ENCODE results near the gene TBRG4.

Gene TBRG4

DNA sequence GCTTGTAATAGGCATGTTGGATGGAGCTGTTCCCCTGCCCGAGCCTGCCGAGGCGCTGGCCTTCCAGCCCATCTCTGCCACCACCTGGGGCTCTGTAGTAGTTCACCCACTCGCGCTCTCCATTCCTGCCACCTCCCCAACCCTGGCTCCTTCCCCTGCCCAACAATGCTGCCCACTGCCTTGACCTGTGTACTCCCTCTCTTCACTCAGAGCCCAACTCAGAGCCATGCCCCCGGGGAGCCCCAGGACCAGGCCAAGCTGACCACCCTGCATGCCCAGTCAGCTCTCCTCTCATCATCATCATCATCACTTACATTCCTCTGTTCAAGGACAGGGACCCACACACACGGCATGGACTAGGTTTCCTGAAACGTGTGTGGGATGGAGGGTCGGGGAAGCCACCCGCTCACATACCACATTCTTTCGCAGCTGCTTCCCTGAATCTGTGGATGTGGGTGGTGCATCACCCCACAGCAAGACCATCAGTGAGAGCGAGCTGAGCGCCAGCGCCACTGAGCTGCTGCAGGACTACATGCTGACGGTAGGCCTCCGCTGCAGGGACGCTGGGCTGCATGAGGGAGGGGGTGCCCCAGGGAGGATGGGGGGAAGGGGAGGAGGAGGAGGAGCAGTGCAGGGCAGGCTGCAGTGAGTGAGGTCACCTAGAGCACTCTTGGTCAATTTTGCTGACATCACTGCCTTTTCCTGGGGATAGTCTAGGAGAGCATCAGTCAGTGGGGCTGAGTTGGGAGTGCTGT lies 38.3 kb downstream of the TBRG4 start:
- DNase-seq, result no peak

DNA sequence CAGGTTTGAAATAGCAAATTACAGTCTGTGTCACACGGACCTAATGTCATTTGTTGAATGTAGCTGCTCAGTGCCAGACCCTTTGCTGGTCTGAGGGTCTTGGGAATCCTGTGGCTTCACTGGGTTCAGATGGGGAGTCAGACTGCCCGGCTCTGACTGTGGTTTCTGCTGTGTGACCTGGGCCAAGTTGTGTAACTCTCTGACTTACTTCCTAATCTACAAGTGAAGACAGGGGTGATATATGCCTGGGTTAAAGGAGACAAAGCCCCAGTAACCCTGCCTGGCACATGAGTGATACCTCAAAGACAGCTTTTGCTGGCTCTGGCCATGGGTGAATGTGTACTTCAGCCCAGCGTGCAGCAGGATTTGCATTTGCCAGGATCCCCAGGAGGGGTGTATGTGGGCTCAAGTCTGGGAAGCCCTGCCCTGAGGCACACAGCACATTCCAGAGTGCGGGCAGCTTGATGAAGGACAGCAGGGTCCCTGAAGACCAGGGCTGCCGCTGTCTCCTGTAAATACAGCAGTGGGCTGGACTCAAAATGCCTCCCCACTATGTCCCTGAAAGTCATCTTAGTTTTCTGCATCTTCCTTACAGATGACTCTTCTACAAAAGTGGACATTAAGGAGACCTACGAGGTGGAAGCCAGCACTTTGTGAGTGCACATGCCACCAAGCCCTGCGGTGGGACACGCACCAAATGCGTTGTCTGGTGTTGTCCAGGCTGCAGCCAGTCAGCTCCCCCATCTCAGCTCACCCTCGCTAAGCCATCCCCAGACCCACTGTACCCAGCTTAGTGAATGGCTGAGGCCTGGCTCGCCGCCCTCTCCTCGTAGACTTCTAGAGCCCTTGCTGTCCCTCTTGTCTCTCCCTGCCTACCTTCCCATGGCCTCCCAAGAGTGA lies 39.1 kb downstream of the TBRG4 start:
- DNase-seq, result no peak

DNA sequence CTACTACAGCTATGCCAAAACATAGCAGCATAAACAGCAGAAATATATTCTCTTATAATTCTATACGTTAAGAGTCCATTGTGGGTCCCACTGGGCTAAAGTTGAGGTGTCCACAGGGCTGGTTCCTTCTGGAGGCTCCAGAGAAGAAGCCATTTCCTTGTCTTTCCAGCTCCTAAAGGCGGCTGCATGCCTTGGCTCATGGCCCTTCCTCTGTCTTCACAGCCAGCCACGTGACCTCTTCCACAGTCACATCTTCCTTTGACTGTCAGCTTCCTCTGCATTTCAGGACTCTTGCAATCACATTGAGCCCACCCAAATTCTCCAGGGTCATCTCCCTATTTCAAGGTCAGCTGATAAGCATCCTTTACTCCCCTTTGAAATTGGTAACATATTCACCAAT lies 40.0 kb downstream of the TBRG4 start:
- no peak for DNase-seq

DNA sequence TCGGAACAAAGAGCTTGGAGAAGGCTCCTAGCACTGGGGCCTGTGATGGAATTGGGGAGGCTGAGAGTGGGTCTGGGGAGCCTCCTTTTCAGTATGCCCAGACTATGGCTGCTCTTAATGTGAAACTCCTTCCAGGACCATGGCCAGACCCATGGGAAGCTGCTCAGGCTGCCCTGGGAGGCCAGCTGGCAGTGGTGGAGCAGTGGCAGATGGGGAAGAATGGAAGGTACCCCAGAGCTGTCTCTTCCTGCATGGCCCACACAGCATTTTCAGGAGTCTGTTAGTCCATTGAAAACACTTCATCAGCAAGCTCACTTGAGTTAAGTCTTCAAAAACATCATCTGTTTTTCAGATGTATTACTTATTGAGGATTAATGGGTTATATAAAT lies 41.2 kb downstream of the TBRG4 start:
- DNase-seq, result no peak

DNA sequence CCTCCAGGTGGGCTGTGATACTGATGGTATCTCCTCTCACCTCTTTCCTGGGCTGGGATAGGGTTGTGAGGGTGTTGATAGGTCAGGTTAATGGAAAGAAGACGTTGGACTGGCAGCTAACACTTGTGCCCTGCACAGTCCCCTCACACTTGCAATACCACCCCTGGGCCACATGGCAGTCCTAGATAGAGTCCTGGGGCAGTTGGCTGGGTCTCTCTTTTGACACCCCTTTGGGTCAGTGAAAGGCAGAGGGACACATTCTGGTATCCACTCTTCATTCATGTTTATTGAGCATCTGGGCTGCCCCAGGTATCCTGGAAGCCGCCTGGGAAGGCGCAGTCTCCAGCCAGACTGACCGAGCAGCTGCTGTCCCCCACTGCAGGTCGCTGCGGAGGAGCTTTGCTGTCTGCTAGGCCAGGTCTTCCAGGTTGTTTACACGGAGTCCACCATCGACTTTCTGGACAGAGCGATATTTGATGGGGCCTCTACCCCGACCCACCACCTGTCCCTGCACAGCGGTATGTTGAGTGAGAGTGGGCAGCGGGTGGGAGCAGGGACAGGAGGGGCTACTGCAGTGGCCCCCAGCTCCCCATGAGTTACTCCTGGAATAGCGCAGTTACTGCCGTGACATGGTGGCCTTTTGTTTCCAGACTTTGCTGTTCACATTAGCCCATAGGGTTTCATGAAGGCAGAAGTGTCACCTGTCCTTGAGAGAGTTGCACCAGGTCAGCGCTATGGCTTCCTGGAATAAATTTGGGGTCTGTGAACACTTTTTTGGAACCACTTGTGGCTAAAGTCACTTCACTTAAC lies 41.8 kb downstream of the TBRG4 start:
- DNase-seq, result no peak

DNA sequence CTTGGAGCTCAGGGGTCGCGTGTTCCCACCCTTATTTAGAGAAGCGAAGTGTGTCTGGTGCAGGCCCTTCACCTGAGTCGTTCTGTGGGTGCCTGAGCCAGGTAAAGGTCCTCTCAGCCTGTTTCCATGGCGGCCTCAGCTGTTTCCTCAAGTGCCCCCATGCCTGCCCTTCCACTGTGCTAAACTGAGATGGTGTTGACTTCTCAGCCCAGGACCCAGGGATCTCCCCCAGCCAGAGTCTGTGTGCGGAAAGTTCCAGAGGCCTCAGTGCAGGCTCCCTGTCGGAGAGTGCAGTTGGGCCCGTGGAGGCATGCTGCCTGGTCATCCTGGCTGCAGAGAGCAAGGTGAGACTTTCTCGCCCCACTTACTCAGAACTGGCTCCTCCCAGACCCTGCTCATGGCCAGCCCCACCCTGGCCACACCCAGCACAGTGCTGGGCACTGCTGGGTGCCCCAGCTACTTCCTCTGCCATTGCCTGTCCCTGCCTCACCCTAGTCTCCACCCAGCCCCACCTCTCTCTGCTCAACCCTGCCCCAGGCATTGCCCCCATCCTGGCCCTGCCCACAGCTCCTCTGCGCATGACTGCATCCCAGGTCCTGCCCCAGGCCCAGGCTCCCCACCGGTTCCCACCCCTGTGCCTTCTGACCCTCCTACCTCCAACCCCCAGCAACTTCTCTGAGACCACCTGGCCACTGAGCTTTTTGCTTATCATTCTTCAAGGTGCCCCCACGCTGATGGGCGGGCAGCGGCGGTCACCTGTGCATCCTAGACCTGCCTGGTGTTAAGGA lies 43.1 kb downstream of the TBRG4 start:
- no peak for DNase-seq

DNA sequence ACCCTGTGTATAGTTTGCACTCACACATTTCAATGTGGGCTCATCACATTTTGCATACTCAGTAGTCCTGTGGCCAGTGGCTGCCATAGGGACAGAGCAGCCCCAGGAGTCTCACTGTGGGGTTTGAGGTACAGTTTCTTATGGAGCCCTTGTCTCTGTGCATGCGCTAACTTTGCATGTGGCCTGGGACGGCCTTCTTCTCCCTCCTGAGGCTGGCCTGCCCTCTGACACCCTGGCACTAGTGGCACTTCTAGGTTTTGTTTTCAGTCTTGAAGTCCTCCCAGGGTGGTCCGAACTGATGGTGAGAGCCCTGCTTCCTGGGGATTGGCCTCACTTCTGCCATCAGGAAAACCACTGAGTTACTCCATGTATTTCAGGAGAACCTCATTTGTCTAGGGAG lies 43.9 kb downstream of the TBRG4 start:
- DNase-seq, result no peak

DNA sequence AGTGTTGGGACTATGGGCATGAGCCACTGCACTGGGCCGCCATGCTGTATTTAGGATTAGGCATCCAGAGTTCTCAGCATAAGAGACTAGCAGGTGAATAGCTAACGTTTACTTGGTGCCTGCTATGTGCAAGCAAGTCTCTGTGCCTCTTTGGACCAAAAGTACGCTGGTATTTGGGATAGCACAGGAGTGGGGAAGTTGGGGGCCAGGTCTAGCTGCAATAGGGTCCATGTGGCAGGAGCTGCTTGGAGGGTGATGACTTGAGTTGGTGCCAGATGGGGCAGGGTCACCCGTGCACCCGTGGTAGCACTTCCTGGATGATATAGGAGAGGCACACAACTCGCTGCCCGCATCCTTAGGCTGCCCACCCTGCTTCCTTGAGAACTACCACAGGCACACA lies 45.1 kb downstream of the TBRG4 start:
- no peak for DNase-seq

DNA sequence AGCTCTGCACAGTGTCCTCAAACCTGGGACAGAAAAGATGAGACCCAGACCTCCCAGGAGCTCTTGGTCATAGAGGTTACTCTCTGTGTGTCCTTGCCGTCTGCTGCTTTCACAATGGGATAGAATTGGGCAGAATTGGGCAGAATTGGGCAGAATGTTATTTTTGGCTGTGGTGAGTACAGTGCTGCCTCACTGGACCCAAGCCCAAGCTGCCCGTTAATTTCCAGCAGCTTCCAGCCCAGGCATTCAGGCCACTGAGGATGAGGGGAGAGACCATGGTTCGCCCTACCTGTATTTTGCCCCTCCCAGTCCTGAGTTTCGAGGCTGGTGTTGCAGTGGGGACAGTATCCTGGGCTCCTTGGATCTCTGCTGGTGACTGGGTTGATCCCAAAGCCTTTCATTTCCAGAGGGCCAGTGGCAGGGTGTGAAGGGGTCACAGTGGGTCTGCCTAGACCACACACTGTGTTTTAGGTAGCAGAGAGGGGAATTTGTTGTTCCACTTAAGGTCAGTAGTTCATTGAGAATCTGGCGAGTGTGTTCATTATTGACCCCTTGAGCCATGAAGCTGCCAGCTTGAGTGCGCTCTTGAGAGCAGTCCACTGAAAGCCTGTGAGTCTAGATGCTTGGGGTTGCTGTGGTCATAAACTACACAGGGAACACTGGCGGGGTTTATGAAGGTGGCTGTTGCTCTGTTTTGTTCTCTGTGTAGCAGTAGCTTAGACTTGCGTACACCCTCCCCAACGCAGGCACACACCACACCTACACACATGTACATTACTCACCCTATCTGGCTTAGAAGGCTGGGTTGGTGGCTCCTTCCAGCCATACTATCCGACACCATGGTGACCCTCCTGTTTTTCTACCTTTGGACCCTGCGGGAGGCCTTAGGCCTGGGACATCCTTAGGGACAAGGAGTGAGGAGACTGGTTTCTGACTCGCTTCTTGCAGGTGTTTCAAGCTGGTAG lies 46.2 kb downstream of the TBRG4 start:
- no peak for DNase-seq

DNA sequence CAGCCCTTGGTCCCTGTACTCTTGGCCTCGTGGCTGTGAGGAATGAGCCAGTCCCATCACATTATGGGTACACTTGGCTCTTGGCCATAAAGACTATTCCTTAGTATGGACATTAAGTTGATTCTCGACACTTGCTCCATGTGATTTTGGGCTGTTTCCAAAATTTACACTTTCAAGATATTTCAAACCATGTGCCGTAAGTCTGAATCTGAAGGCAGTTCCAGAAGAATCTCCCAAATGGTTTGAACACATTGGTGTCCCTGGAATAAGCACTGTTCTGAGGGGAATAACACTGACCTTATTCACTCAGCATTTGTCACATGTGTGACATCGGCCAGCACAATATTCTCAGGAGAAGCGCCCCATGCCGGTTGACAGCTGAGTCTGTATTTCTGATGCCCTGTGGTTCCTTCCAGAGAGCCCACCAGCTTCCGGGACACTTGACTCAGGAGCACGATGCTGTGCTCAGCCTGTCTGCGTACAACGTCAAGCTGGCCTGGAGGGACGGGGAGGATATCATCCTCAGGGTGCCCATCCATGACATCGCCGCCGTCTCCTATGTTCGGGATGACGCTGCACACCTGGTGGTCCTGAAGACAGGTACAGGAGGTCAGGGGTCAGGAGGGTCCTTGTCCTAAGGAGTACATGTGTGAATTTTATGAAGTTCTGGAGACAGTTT lies 47.3 kb downstream of the TBRG4 start:
- no peak for DNase-seq

DNA sequence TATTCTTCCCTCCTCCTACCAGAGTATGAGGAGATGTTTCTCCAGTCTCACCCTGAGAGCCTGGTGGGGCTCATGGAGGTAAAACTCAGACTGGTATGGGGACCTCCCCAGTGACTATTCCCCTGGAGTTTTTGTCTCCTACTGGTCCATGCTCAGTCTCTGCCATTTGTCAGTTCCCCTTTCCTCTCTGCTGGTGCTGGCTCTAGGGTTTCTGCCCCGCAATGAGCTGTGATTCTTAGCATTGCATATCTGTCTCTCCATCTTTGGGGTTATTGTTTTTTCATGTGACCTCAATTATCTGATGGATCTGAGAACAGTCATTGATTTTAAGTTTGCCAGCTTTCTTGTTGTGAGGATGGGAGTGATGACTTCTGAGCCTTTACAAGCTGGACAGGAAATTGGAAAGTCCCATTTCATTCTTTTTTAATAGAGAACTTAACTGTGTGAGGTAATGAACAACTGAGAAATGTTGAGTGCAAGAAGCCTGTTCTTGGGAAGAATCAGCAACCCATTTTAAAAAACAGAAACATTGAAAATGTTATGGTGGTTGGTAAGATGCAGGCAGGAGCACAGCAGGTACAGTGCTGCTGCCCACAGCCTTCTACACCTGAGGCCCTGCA lies 49.6 kb downstream of the TBRG4 start:
- DNase-seq, result no peak

DNA sequence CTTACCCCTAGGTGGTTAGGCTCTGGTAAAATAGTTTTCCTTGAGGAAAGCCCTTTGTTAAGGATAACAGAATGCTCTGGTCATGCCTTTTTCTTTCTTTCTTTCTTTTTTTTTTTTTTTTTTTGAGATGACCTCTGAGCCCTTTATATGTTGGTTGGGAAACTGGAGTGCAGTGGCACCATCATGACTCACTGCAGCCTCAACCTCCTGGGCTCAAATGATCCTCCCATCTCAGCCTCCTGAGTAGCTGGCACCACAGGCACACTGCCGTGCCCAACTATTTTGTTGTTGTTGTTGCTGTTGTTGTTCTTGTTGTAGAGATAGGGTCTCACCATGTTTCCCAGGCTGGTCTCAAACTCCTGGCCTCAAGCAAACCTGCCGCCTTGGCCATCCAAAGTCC lies 50.1 kb downstream of the TBRG4 start:
- DNase-seq, result no peak

DNA sequence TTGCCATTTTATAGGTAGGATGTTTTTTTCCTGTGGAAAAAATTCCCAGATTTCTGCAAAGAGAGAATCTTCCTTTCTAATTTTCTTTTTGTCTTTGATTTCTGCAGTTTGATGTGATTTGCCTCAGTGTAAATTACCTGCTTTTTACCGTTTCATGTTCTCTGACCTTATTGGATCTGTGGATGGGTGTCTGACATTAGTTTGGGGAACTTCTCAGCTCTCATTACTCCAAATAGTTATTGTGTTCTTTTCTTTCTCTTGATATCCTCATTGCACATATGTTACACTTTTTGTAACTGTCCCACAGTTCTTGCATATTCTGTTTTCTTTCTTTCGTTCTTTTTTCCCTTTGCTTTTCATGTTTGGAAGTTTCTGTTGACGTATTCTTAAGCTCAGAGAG lies 51.2 kb downstream of the TBRG4 start:
- DNase-seq, result no peak

DNA sequence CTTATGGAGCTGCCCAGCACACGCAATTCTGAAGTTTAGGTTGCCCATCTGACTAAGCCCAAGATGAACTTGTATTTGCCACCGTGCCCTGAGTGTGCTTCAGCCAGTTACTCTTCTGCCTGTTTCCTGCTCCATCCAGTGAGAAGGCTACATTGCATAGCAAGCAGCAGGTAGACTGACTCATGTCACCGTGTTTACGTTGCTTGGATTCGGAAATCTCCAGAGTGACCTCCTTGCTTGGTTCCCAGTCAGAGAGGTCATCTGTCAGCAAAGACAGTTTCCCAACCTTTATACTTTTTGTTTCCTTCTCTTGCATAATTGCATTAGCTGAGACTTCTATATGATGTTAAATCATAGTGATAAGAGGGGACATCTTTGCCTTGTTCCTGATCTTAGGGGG lies 53.6 kb downstream of the TBRG4 start:
- no peak for DNase-seq

DNA sequence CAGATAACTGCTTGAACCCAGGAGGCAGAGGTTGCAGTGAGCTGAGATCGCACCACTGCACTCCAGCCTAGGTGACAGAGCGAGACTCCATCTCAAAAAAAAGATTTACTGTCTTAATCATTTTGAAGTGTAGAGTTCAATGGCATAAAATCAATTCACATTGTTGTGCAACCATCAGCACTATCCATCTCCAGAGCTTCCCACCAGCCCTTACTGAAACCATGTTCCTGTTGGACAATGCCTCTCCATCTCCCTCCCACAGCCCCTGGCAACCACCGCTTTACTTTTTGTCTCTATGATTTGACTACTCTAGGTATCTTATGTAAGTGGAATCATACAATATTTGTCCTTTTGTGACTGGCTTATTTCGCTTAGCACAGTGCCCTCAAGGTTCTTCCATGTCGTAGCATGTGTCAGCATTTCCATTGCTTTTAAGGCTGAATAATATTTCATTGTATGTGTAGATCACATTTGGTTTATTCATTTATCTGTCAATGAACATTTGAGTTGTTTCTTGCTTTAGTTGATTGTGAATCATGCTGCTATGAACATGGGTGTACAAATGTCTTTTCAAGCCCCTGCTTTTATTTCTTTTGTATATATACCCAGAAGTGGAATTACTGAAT lies 55.8 kb downstream of the TBRG4 start:
- no peak for DNase-seq

DNA sequence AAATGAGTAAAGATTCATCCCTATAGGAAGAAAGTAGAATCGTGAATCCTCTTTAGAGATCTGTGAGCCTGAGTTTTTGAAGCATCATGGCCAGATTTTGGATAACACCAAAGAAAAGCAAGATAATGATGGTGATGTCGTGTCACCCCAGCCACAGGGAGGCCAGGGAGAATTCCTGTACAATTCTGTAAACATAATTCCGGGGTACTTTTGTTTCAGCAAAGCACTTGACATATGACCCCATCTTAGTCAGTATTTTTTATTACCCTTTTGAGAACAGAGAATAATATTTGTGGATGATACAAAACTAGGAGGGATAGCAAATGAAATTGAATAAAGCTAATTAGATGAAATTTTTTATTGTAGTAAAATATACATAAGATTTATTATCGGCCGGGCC lies 56.5 kb downstream of the TBRG4 start:
- DNase-seq, result no peak

DNA sequence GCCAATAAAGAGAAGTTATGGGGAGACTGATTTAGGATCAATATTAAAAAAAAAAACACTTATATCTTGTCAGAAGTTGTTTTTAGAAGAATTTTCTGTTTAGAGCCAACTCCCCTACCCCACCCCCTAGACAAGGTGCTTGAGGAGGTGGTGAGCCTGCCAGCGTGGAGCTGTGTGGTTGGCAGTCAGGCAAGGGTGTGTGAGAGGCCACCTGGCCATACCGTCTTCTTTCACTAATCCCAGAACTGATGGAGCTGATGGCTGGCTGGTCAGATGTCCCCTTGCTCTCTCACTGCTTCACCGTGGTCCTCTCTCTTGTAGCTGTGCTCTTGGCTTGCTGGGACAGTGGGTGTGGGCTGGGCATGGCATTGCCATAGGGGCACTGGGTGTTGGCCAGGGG lies 57.1 kb downstream of the TBRG4 start:
- DNase-seq, result no peak

DNA sequence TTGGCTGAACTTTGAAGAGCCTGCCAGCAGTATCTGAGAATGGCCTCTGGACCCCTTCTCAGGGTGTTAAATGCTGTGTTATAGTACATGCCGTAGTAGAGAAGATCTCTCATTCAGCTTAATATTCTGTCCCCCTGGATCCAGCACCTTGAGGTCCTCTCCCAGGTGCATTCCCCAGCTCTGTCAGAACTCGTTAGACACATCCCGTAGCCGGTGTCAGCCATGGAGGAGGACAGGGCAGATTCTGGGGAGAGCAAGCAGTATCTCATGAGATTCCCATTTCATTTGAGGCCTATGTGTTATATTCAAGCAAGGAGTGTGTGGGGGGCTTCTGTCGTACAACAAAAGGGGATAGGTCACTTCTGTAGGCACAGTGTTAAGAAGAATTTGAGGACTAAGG lies 57.6 kb downstream of the TBRG4 start:
- DNase-seq, result no peak

DNA sequence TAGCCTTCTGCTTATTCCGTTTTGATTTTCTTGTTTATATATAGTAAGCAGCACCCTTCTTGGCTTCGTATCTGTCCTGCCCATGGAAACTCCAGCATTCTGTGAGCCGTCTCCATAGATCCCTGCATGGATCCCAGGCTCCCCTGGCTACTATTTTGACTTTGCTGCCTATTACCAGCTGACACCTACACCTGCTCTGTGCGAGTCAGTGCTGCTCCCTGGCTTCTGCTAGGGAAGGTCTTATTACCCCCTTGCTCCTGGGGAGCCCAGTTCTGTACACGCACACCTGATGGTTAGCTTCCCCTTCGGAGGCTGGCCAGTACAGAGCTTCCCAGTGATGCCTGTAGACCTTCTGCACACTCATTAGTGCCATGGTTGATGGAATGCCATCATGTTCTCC lies 58.1 kb downstream of the TBRG4 start:
- DNase-seq, result no peak

DNA sequence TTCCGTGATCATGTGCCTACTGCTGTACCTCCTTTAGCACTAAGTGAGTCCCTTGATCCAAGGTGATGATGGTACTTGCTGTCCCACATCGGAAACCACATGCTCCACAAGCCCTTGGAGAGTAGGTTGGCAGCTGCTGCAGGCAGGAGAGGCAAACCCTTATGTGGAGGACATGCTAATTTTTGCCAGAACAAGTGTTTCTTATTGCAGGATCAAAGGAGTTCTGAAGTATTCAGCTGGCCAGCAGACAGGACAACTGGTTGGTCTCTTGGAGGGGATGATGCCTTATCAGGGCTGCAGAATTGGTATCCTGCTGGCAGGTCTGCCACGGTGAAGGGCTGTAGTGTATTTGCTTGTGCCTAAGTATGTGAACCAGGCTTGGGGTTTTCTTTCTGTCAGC lies 59.5 kb downstream of the TBRG4 start:
- no peak for DNase-seq

Data from kidney glomerular epithelial cell (primary cell).